ENCODE data around the gene MC1R. TPM values are rescaled to one million over a fixed set of nuclear protein-coding genes. Genes with fewer than 3 reads are reported as not detected.

MC1R gene
- total and polyA plus RNA-seq, 10 of the 15 experiments (the other 5 are each of a cell fraction or from before 2014, with no cell fraction given) = 0.06 to 2.3 (median 0.45) TPM

- no peak for TF ChIP-seq ZBTB40 (IDR thresholded peaks at IDR 0.05; ENCODE audit: borderline replicate concordance)
Observed at GRCh38 chr16:89936981-89937380, 18.3 kb downstream of the MC1R start (continued).

GRCh38 chr16:89938175-89938885 lies 19.7 kb downstream of the MC1R start:
- in situ Hi-C loops (cut with MboI) = no loop called here
- POLR2A ChIA-PET = no interaction called here

More at GRCh38 chr16:89938175-89938885, 19.7 kb downstream of the MC1R start:
- no peak overlapping the region for H3K9ac ChIP-seq (ENCODE audit: control insufficient read depth, insufficient read depth, low read length)
- H3K36me3 ChIP-seq (ENCODE audit: control insufficient read depth in 2 of 2, insufficient read depth in 2 of 2, low read length in 1 of 2) = no peaks in the 10 kb centered on the region
- no peak for TF ChIP-seq SREBF2 (IDR thresholded peaks at IDR 0.05; ENCODE audit: low read length)
- no peaks in the 10 kb centered on the region for H4K20me1 ChIP-seq (ENCODE audit: control insufficient read depth, insufficient read depth)
- FAIRE-seq (no peak), DNase-seq (ENCODE audit: low read depth, low spot score) (no peak), ATAC-seq (no peak)
- no peaks in the 10 kb centered on the region for H3K4me1 ChIP-seq (ENCODE audit: control insufficient read depth, insufficient read depth, low read length)
- intact Hi-C loops (cut with micrococcal nuclease; ENCODE audit: unreplicated experiment) = no loop called here
- H2AFZ ChIP-seq (ENCODE audit: control insufficient read depth, low read depth, low read length) = no peak overlapping the region
- H3K4me3 ChIP-seq = no peak overlapping the region
- ChIA-PET SMC1A (ENCODE audit: uncharacterized antibody, unreplicated experiment) (no interaction called here), CTCF (no interaction called here), RAD21 (ENCODE audit: unreplicated experiment) (no interaction called here)
- no TSS peak for BruUV-seq (replicated peaks)
- 35% methylated on average over 21 of the region's 21 CpGs for WGBS (ENCODE audit: insufficient coverage, insufficient replicate concordance, low lambda C conversion rate, missing lambda C conversion rate)
- no peaks in the 10 kb centered on the region for H3K79me2 ChIP-seq (ENCODE audit: control insufficient read depth, insufficient read depth, low read length)
- H3K9me3 ChIP-seq (replicated peaks; ENCODE audit: control insufficient read depth, insufficient read depth, low read length) = no peaks in the 10 kb centered on the region
- no peak overlapping the region for H3K4me2 ChIP-seq (ENCODE audit: control insufficient read depth, insufficient read depth)
- H3K27me3 ChIP-seq (replicated peaks in 1 of 2; ENCODE audit: control insufficient read depth in 2 of 2, insufficient read depth in 2 of 2, low read length in 1 of 2) = no peaks in the 10 kb centered on the region
- no peak overlapping the region for H3K27ac ChIP-seq (ENCODE audit: control insufficient read depth, insufficient read depth)
